COLO668 (cell line): ENCODE results near the gene GOLGA6L1.
"Not testable (repeated sequence)": the region's sequence is repeated elsewhere in the genome, so short reads cannot be mapped to it uniquely, and the experiment has no call there.

ENCODE experiments used
- DNase-seq: peaks from one replicate; lab custom pipeline; 2025; ENCODE audit not compliant: unreplicated experiment; lab: John Stamatoyannopoulos, UW

Gene GOLGA6L1

GRCh38 chr15:23136722-23137121, at the start of gene GOLGA6L1:
Gene GOLGA6L1, minus strand, starts transcription at chr15:23136822. Its CDS starts 91 bp downstream, at chr15:23136731.
- DNase-seq, result not testable (repeated sequence)

- DNase-seq, result not testable (repeated sequence)
These were observed 44.6 kb upstream of the GOLGA6L1 start for GRCh38 chr15:23181201-23181600.

- DNase-seq, result not testable (repeated sequence)
These were observed 43.9 kb upstream of the GOLGA6L1 start for GRCh38 chr15:23180547-23180927.

- not testable (repeated sequence) for DNase-seq
These were observed 43.3 kb upstream of the GOLGA6L1 start for GRCh38 chr15:23179768-23180546.

GRCh38 chr15:23176683-23177082, 40.1 kb upstream of the GOLGA6L1 start:
- DNase-seq, result not testable (repeated sequence)

GRCh38 chr15:23175606-23176005, 39.0 kb upstream of the GOLGA6L1 start:
- DNase-seq, result not testable (repeated sequence)

GRCh38 chr15:23174609-23175140, 38.1 kb upstream of the GOLGA6L1 start:
- DNase-seq, result not testable (repeated sequence)

- not testable (repeated sequence) for DNase-seq
These were observed 3.8 kb downstream of the GOLGA6L1 start for GRCh38 chr15:23132787-23133186.

GRCh38 chr15:23118208-23118607, 18.4 kb downstream of the GOLGA6L1 start:
- DNase-seq, result no peak

GRCh38 chr15:23095796-23096195, 40.8 kb downstream of the GOLGA6L1 start:
- DNase-seq, result no peak

GRCh38 chr15:23083115-23083514, 53.5 kb downstream of the GOLGA6L1 start:
- DNase-seq, result no peak

- DNase-seq, result not testable (repeated sequence)
These were observed 54.5 kb downstream of the GOLGA6L1 start for GRCh38 chr15:23081996-23082737.

- no peak for DNase-seq
These were observed 55.4 kb downstream of the GOLGA6L1 start for GRCh38 chr15:23081271-23081670.

- DNase-seq, result no peak
These were observed 56.9 kb downstream of the GOLGA6L1 start for GRCh38 chr15:23079766-23080165.
